HepG2 (cell line): Measurements from ENCODE around the gene IFNA6. TPM values are rescaled to one million over a fixed set of nuclear protein-coding genes. Genes with fewer than 3 reads are reported as not detected.

Experiments used
- AGO1 ChIP-seq: fragments of 200-400 bp; formaldehyde crosslinking; IDR thresholded peaks from 2 replicates; pipeline ENCODE4 v1.6.1; 2017; ENCODE audit warnings: mild to moderate bottlenecking, low read depth, low read length, moderate library complexity; ENCODE audit not compliant: poor library complexity, severe bottlenecking
- ASH2L ChIP-seq: fragments of 300-600, 200-600 bp; sonication (generic); IDR thresholded peaks from 2 replicates; pipeline ENCODE4 v1.7.0; 2017; ENCODE audit warnings: low read depth, mild to moderate bottlenecking, moderate library complexity, mixed read lengths, low read length; ENCODE audit not compliant: insufficient read length
- CREM ChIP-seq, 2 experiments: sonication (generic) in 1 of 2; formaldehyde crosslinking in 1 of 2; IDR thresholded peaks; 2 replicates each; pipeline versions ENCODE4 v1.4.0 to v1.6.1; 2016 to 2020; ENCODE audit warnings: antibody characterized with exemption in 1 of 2, mild to moderate bottlenecking in 1 of 2, missing genetic modification reagents in 1 of 2
- GABPB1 ChIP-seq: IDR thresholded peaks from 2 replicates; pipeline ENCODE4 v1.6.1; 2016; ENCODE audit warnings: mild to moderate bottlenecking, missing genetic modification reagents, moderate library complexity, missing compliant biosample characterization
- GLI4 ChIP-seq: sonication (generic); formaldehyde crosslinking; IDR thresholded peaks from 2 replicates; pipeline ENCODE4 v1.5.1; 2020; ENCODE audit warnings: missing genetic modification reagents, mild to moderate bottlenecking, moderate library complexity, borderline replicate concordance
- HHEX ChIP-seq: IDR thresholded peaks from 2 replicates; pipeline ENCODE4 v1.6.1; 2016; ENCODE audit warnings: control low read depth
- HMG20A ChIP-seq: IDR thresholded peaks from 2 replicates; pipeline ENCODE4 v1.6.1; 2016; ENCODE audit warnings: borderline replicate concordance
- HNF4A ChIP-seq: sonication (generic); formaldehyde crosslinking; IDR thresholded peaks from 2 replicates; pipeline ENCODE4 v1.4.0; 2020; ENCODE audit warnings: missing genetic modification reagents
- KMT2A ChIP-seq: sonication (generic); formaldehyde crosslinking; IDR thresholded peaks from 2 replicates; pipeline ENCODE4 v1.4.0; 2020; ENCODE audit warnings: missing genetic modification reagents
- NFE2L1 ChIP-seq: sonication (generic); formaldehyde crosslinking; IDR thresholded peaks from 2 replicates; pipeline ENCODE4 v1.4.0; 2020; ENCODE audit warnings: missing genetic modification reagents, mild to moderate bottlenecking, borderline replicate concordance
- NFYC ChIP-seq: IDR thresholded peaks from 2 replicates; pipeline ENCODE4 v1.6.1; 2016; ENCODE audit warnings: missing genetic modification reagents, missing compliant biosample characterization
- NR2F1 ChIP-seq, 2 experiments: fragments of 450-650 bp in 1 of 2; formaldehyde crosslinking in 1 of 2; IDR thresholded peaks; 2 replicates each; pipeline versions ENCODE4 v1.5.0 to v1.6.1; 2016 to 2020; ENCODE audit warnings: mild to moderate bottlenecking in 1 of 2, missing compliant biosample characterization in 1 of 2, missing genetic modification reagents in 1 of 2, moderate library complexity in 1 of 2
- NR2F2 ChIP-seq: IDR thresholded peaks from 2 replicates; pipeline ENCODE4 v1.6.1; 2012; ENCODE audit warnings: low read depth, inconsistent platforms, borderline replicate concordance
- PCBP2 ChIP-seq: fragments of 200-400 bp; formaldehyde crosslinking; optimal IDR thresholded peaks from 2 replicates; pipeline ENCODE3; 2018; ENCODE audit warnings: low read length, low read depth; ENCODE audit not compliant: poor library complexity, severe bottlenecking
- RELA ChIP-seq: sonication (generic); formaldehyde crosslinking; IDR thresholded peaks from 2 replicates; pipeline ENCODE4 v1.4.0; 2020; ENCODE audit warnings: missing genetic modification reagents
- TGIF2 ChIP-seq: IDR thresholded peaks from 2 replicates; pipeline ENCODE4 v1.6.1; 2016; ENCODE audit warnings: control low read depth, missing compliant biosample characterization
- ZNF121 ChIP-seq: sonication (generic); formaldehyde crosslinking; IDR thresholded peaks from 2 replicates; pipeline ENCODE4 v1.5.0; 2020; ENCODE audit warnings: mild to moderate bottlenecking, missing genetic modification reagents
- ZNF263 ChIP-seq: sonication (generic); formaldehyde crosslinking; IDR thresholded peaks from 2 replicates; pipeline ENCODE4 v1.4.0; 2020; ENCODE audit warnings: missing genetic modification reagents
- ZNF547 ChIP-seq: sonication (generic); formaldehyde crosslinking; IDR thresholded peaks from 2 replicates; pipeline ENCODE4 v1.5.1; 2020; ENCODE audit warnings: mild to moderate bottlenecking, missing genetic modification reagents
- ZNF709 ChIP-seq: sonication (generic); formaldehyde crosslinking; IDR thresholded peaks from 2 replicates; pipeline ENCODE4 v1.5.0; 2020; ENCODE audit warnings: mild to moderate bottlenecking, missing genetic modification reagents
- ZNF841 ChIP-seq: sonication (generic); formaldehyde crosslinking; IDR thresholded peaks from 2 replicates; pipeline ENCODE4 v1.8.1; 2023; ENCODE audit warnings: missing genetic modification reagents, borderline replicate concordance
- polyA plus RNA-seq, 8 experiments: library from polyadenylated mRNA; depleted of rRNA in 3 of 8; stranded (reverse) in 7 of 8; unstranded in 1 of 8; fragments of >200 nt; fragmentation: Illumina TruSeq in 4 of 8; extraction: Trizol in 4 of 8; gene quantifications; 2 replicates each; pipeline versions ENCODE4 v1.2.1 to v1.2.3, GENCODE V29; 2011 to 2016; ENCODE audit warnings: low read depth in 4 of 8, missing spikeins in 1 of 8, mixed read lengths in 1 of 8; ENCODE audit not compliant: insufficient read depth in 1 of 8
- total RNA-seq, 5 experiments: library from RNA; depleted of rRNA; stranded (reverse); fragments of >200 nt; fragmentation: Illumina TruSeq; extraction: Trizol; gene quantifications; 2 replicates each; pipeline ENCODE4 v1.2.3, GENCODE V29; 2016; ENCODE audit warnings: low read depth in 1 of 5
- TF ChIP-seq, protein P1 (sequence below): sonication (generic); formaldehyde crosslinking; IDR thresholded peaks from 2 replicates; pipeline ENCODE4 v1.5.1; 2020; ENCODE audit warnings: missing genetic modification reagents, mild to moderate bottlenecking, borderline replicate concordance
- TF ChIP-seq, protein P2 (sequence below): sonication (generic); formaldehyde crosslinking; IDR thresholded peaks from 2 replicates; pipeline ENCODE4 v1.8.0; 2022; ENCODE audit warnings: mild to moderate bottlenecking, missing genetic modification reagents
- TF ChIP-seq, protein P3 (sequence below): sonication (generic); formaldehyde crosslinking; IDR thresholded peaks from 2 replicates; pipeline ENCODE4 v1.8.0; 2022; ENCODE audit warnings: low read depth, missing genetic modification reagents

The IFNA6 gene
- total and polyA plus RNA-seq, 2 of the 13 experiments (the other 11 are each of a cell fraction or from before 2014, with no cell fraction given), result not detected

DNA sequence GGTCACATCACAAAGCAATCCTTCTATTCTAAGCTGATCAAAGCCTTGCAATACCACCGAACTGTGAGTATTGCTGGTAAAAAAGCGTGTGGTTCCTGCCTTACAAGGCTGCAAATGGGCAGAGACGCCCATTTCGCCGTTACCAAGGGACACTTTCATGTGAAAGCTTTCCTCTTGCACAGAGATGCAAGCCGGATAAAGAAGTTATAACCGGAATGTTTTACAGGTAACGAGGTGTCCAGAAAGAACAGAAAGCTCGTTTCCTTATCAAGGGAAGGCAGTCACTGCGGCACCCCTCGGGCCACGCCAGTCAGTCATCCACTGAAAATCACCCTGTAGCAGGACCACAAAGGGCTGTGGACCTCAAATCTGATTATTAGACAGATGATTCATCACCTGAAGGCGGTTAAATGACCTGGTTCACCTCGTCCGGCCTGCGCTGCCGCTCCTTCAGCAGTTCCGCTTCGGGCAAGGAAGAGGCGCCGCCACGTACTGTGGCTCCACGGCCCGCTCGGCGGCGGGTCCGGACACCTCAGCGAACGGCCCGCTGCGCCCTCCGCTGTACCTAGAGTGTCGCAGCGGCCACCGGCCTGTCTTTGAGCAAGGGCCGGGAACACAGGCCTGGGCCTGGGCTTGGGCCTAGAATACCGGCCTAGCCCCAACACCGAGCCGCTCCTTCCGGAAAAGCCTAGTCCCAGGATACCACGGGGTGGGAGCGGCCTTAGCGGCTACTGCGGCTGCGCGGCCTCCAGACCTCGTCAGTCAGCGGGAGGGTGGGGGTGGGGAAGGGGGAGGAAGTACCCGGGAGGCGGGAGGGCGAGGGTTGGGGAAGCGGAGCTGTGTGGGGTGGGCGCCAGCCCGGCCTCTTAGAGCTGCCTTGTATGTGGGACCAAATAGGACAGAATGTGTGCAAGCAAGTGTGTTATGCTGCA lies 15.7 kb downstream of the IFNA6 start, which contains the start of gene KLHL9 (continued):
- 0 out of 2 replicates have a peak, but pooled peaks have one; percentile 58 for TF ChIP-seq NFE2L1
- TF ChIP-seq NR2F2, result no peak
- no peak for TF ChIP-seq ZNF709 (CRISPR knock-in tag)
- no peak for TF ChIP-seq RELA (CRISPR knock-in tag)
- TF ChIP-seq, protein P1, sequence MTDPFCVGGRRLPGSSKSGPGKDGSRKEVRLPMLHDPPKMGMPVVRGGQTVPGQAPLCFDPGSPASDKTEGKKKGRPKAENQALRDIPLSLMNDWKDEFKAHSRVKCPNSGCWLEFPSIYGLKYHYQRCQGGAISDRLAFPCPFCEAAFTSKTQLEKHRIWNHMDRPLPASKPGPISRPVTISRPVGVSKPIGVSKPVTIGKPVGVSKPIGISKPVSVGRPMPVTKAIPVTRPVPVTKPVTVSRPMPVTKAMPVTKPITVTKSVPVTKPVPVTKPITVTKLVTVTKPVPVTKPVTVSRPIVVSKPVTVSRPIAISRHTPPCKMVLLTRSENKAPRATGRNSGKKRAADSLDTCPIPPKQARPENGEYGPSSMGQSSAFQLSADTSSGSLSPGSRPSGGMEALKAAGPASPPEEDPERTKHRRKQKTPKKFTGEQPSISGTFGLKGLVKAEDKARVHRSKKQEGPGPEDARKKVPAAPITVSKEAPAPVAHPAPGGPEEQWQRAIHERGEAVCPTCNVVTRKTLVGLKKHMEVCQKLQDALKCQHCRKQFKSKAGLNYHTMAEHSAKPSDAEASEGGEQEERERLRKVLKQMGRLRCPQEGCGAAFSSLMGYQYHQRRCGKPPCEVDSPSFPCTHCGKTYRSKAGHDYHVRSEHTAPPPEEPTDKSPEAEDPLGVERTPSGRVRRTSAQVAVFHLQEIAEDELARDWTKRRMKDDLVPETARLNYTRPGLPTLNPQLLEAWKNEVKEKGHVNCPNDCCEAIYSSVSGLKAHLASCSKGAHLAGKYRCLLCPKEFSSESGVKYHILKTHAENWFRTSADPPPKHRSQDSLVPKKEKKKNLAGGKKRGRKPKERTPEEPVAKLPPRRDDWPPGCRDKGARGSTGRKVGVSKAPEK (CRISPR knock-in tag), result no peak
- TF ChIP-seq TGIF2, result no peak
- TF ChIP-seq NFYC (CRISPR knock-in tag), result no peak
- TF ChIP-seq CREM (IDR thresholded peaks at IDR 0.05), result no peak
- no peak for TF ChIP-seq CREM (CRISPR knock-in tag; IDR thresholded peaks at IDR 0.05)
- TF ChIP-seq PCBP2, result no peak
- TF ChIP-seq NR2F1 (CRISPR knock-in tag; IDR thresholded peaks at IDR 0.05), result no peak
- no peak; the same call in 1 of the 2 replicates for TF ChIP-seq ZNF263
- no peak for TF ChIP-seq HMG20A
- TF ChIP-seq, protein P2, sequence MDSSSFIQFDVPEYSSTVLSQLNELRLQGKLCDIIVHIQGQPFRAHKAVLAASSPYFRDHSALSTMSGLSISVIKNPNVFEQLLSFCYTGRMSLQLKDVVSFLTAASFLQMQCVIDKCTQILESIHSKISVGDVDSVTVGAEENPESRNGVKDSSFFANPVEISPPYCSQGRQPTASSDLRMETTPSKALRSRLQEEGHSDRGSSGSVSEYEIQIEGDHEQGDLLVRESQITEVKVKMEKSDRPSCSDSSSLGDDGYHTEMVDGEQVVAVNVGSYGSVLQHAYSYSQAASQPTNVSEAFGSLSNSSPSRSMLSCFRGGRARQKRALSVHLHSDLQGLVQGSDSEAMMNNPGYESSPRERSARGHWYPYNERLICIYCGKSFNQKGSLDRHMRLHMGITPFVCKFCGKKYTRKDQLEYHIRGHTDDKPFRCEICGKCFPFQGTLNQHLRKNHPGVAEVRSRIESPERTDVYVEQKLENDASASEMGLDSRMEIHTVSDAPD (CRISPR knock-in tag), result no peak
- peak; percentile 97 for TF ChIP-seq KMT2A (CRISPR knock-in tag)
- peak; percentile 91 for TF ChIP-seq GABPB1 (CRISPR knock-in tag)
- TF ChIP-seq ZNF841 (CRISPR knock-in tag), result no peak
- TF ChIP-seq HHEX (CRISPR knock-in tag), result no peak
- TF ChIP-seq GLI4 (CRISPR knock-in tag), result peak; percentile 90; the same call in 1 of the 2 replicates
- no peak for TF ChIP-seq HNF4A (CRISPR knock-in tag)
- TF ChIP-seq ZNF547 (CRISPR knock-in tag), result peak; percentile 91
- TF ChIP-seq, protein P3, sequence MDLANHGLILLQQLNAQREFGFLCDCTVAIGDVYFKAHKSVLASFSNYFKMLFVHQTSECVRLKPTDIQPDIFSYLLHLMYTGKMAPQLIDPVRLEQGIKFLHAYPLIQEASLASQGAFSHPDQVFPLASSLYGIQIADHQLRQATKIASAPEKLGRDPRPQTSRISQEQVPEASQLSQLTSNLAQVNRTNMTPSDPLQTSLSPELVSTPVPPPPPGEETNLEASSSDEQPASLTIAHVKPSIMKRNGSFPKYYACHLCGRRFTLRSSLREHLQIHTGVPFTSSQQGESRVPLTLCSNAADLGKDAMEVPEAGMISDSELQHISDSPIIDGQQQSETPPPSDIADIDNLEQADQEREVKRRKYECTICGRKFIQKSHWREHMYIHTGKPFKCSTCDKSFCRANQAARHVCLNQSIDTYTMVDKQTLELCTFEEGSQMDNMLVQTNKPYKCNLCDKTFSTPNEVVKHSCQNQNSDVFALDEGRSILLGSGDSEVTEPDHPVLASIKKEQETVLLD (CRISPR knock-in tag), result no peak
- no peak for TF ChIP-seq AGO1
- TF ChIP-seq ASH2L, result peak; percentile 91
- no peak for TF ChIP-seq ZNF121
